Gastroesophageal sphincter (tissue), 4 donors: ENCODE data around the gene SULT1E1. TPM values are rescaled to one million over a fixed set of nuclear protein-coding genes. Genes with fewer than 3 reads are reported as not detected.
A peak's percentile ranks its signal among the peaks of the same experiment; 100 is the strongest.

ENCODE experiments used
- ATAC-seq: fragments of 150-250 bp; one replicate; pipeline ENCODE4 v1.9.1; 2016; ENCODE audit warnings: mild to moderate bottlenecking, moderate library complexity
- H3K27ac ChIP-seq, 4 donors: fragments of 200-600 bp; sonication (generic) in 3 of 4; 1 replicate in 3 of 4; 2 replicates in 1 of 4; pipeline ENCODE4 v1.5.1; 2016 to 2019
- H3K27me3 ChIP-seq: fragments of 200-600 bp; sonication (generic); one replicate; pipeline ENCODE4 v1.5.1; 2019
- H3K36me3 ChIP-seq, 2 donors: fragments of 200-600 bp; sonication (generic); one replicate each; pipeline ENCODE4 v1.5.1; 2019; ENCODE audit warnings: control low read depth in 1 of 2
- H3K4me1 ChIP-seq, 3 donors: fragments of 200-600 bp; sonication (generic); 1 replicate in 2 of 3; 2 replicates in 1 of 3; pipeline ENCODE4 v1.5.1; 2016 to 2019; ENCODE audit warnings: control low read depth in 2 of 3
- H3K4me3 ChIP-seq, 2 donors: fragments of 200-600 bp; sonication (generic); one replicate each; pipeline ENCODE4 v1.5.1; 2019; ENCODE audit warnings: mild to moderate bottlenecking in 1 of 2, moderate library complexity in 1 of 2
- H3K9me3 ChIP-seq, 3 donors: fragments of 200-600 bp; sonication (generic); one replicate each; pipeline ENCODE4 v1.5.1; 2017 to 2019; ENCODE audit warnings: control low read depth in 2 of 3
- CTCF ChIP-seq, 4 experiments: fragments of 200-600 bp in 2 of 4; fragments of 450-650 bp in 2 of 4; sonication (generic) in 1 of 4; IDR thresholded peaks; one replicate each; pipeline ENCODE4 v1.5.1; 2017 to 2019; ENCODE audit warnings: antibody characterized with exemption in 4 of 4, mild to moderate bottlenecking in 2 of 4, moderate library complexity in 2 of 4
- EP300 ChIP-seq: sonication (generic); formaldehyde crosslinking; IDR thresholded peaks from one replicate; pipeline ENCODE4 v1.6.1; 2017; ENCODE audit warnings: antibody characterized with exemption, mild to moderate bottlenecking
- POLR2A ChIP-seq, 2 donors: fragments of 450-650 bp; IDR thresholded peaks; one replicate each; pipeline ENCODE4 v1.6.1; 2017; ENCODE audit warnings: antibody characterized with exemption in 2 of 2, mild to moderate bottlenecking in 2 of 2, moderate library complexity in 1 of 2
- POLR2AphosphoS5 ChIP-seq: sonication (generic); formaldehyde crosslinking; IDR thresholded peaks from one replicate; pipeline ENCODE4 v1.6.1; 2017; ENCODE audit warnings: antibody characterized with exemption
- WGBS, 2 donors: methylation state at CpG; one replicate each; pipeline ENCODE4 v1.1.5; 2018; ENCODE audit warnings: low coverage in 1 of 2; 5-methylcytosine and 5-hydroxymethylcytosine counted together
- total RNA-seq, 4 donors: library from RNA; depleted of rRNA; stranded (reverse); fragments of >200 nt; gene quantifications; one replicate each; pipeline ENCODE4 v1.1.0, GENCODE V29; 2016

SULT1E1 gene
- total RNA-seq, 4 donors from 2014 or later, result not detected

- no peak overlapping the region for H3K4me3 ChIP-seq
- no peak overlapping the region for H3K27ac ChIP-seq
- H3K4me1 ChIP-seq, result no peaks in the 10 kb centered on the region
- no peak for ATAC-seq
- no peaks in the 10 kb centered on the region for H3K9me3 ChIP-seq
- no peaks in the 10 kb centered on the region for H3K36me3 ChIP-seq
- H3K27me3 ChIP-seq, result no peaks in the 10 kb centered on the region
- no peak for TF ChIP-seq EP300
- TF ChIP-seq CTCF (IDR thresholded peaks at IDR 0.05), result no peak
- no peak for TF ChIP-seq POLR2AphosphoS5
- no peak for TF ChIP-seq POLR2A (IDR thresholded peaks at IDR 0.05)
- 70 to 100% methylated on average over 1 of the region's 1 CpG for WGBS, 2 donors
Measured at GRCh38 chr4:69835766-69836165, 24.2 kb downstream of the SULT1E1 start.

GRCh38 chr4:69833251-69833650, 26.7 kb downstream of the SULT1E1 start:
- no peaks in the 10 kb centered on the region for H3K27me3 ChIP-seq

GRCh38 chr4:69832326-69833030, 27.5 kb downstream of the SULT1E1 start:
- ATAC-seq, result no peak
- no peaks in the 10 kb centered on the region for H3K36me3 ChIP-seq
- no peaks in the 10 kb centered on the region for H3K4me1 ChIP-seq
- WGBS, 2 donors, result 82 to 86% methylated on average over 5 to 8 of the region's 10 CpGs
- H3K27me3 ChIP-seq, result no peaks in the 10 kb centered on the region
- no peaks in the 10 kb centered on the region for H3K9me3 ChIP-seq
- no peak overlapping the region for H3K4me3 ChIP-seq
- no peak for TF ChIP-seq EP300
- TF ChIP-seq POLR2AphosphoS5, result no peak
- TF ChIP-seq POLR2A (IDR thresholded peaks at IDR 0.05), result no peak
- no peak for TF ChIP-seq CTCF (IDR thresholded peaks at IDR 0.05)
- H3K27ac ChIP-seq, result no peak overlapping the region

More at GRCh38 chr4:69833251-69833650, 26.7 kb downstream of the SULT1E1 start:
- Histone ChIP-seq H3K4me1 (no peaks in the 10 kb centered on the region), H3K4me3 (no peak overlapping the region), H3K27ac (no peak overlapping the region), H3K36me3 (no peaks in the 10 kb centered on the region), H3K9me3 (no peaks in the 10 kb centered on the region)
- WGBS, 2 donors, result 100% methylated on average over 1 of the region's 1 CpG
- ATAC-seq, result no peak
- TF ChIP-seq EP300, result no peak
- no peak for TF ChIP-seq POLR2AphosphoS5
- TF ChIP-seq POLR2A (IDR thresholded peaks at IDR 0.05), result no peak

GRCh38 chr4:69831646-69832325, 28.2 kb downstream of the SULT1E1 start:
- WGBS, 2 donors, result 79 to 81% methylated on average over 11 to 12 of the region's 16 CpGs
- no peaks in the 10 kb centered on the region for H3K9me3 ChIP-seq
- TF ChIP-seq CTCF (IDR thresholded peaks at IDR 0.05), result no peak
- no peak for TF ChIP-seq EP300
- no peak for TF ChIP-seq POLR2A (IDR thresholded peaks at IDR 0.05)
- no peak for TF ChIP-seq POLR2AphosphoS5
- H3K4me3 ChIP-seq, result no peak overlapping the region
- peak; percentile 51 for ATAC-seq
- H3K27me3 ChIP-seq, result no peaks in the 10 kb centered on the region
- H3K36me3 ChIP-seq, result no peaks in the 10 kb centered on the region
- H3K27ac ChIP-seq, result no peak overlapping the region
- H3K4me1 ChIP-seq, result no peaks in the 10 kb centered on the region

GRCh38 chr4:69831270-69831627, 28.7 kb downstream of the SULT1E1 start:
- TF ChIP-seq CTCF (IDR thresholded peaks at IDR 0.05) (no peak), POLR2AphosphoS5 (no peak), EP300 (no peak), POLR2A (IDR thresholded peaks at IDR 0.05) (no peak)
- Histone ChIP-seq H3K27ac (no peak overlapping the region), H3K4me1 (no peaks in the 10 kb centered on the region), H3K9me3 (no peaks in the 10 kb centered on the region), H3K36me3 (no peaks in the 10 kb centered on the region), H3K27me3 (no peaks in the 10 kb centered on the region), H3K4me3 (no peak overlapping the region)
- no peak for ATAC-seq
- WGBS, 2 donors, result 74 to 83% methylated on average over 4 to 5 of the region's 5 CpGs
